ENCODE data around the gene CEMP1.

Gene CEMP1

GRCh38 chr16:2485811-2486507, 45.2 kb downstream of the CEMP1 start:
- no peak for DNase-seq (ENCODE audit: low read depth)
- TF ChIP-seq, protein P1, sequence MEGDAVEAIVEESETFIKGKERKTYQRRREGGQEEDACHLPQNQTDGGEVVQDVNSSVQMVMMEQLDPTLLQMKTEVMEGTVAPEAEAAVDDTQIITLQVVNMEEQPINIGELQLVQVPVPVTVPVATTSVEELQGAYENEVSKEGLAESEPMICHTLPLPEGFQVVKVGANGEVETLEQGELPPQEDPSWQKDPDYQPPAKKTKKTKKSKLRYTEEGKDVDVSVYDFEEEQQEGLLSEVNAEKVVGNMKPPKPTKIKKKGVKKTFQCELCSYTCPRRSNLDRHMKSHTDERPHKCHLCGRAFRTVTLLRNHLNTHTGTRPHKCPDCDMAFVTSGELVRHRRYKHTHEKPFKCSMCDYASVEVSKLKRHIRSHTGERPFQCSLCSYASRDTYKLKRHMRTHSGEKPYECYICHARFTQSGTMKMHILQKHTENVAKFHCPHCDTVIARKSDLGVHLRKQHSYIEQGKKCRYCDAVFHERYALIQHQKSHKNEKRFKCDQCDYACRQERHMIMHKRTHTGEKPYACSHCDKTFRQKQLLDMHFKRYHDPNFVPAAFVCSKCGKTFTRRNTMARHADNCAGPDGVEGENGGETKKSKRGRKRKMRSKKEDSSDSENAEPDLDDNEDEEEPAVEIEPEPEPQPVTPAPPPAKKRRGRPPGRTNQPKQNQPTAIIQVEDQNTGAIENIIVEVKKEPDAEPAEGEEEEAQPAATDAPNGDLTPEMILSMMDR (IDR thresholded peaks at IDR 0.05; ENCODE audit: low read depth, low read length, missing control alignments): no peak
- no peak overlapping the region for H3K4me3 ChIP-seq (ENCODE audit: low read depth, low read length)

- TF ChIP-seq, protein P1 (IDR thresholded peaks at IDR 0.05; ENCODE audit: low read depth, low read length, missing control alignments): no peak
- H3K4me3 ChIP-seq (ENCODE audit: low read depth, low read length): no peak overlapping the region
- no peak for DNase-seq (ENCODE audit: low read depth)
Measured at GRCh38 chr16:2484898-2485508, 46.2 kb downstream of the CEMP1 start.

DNA sequence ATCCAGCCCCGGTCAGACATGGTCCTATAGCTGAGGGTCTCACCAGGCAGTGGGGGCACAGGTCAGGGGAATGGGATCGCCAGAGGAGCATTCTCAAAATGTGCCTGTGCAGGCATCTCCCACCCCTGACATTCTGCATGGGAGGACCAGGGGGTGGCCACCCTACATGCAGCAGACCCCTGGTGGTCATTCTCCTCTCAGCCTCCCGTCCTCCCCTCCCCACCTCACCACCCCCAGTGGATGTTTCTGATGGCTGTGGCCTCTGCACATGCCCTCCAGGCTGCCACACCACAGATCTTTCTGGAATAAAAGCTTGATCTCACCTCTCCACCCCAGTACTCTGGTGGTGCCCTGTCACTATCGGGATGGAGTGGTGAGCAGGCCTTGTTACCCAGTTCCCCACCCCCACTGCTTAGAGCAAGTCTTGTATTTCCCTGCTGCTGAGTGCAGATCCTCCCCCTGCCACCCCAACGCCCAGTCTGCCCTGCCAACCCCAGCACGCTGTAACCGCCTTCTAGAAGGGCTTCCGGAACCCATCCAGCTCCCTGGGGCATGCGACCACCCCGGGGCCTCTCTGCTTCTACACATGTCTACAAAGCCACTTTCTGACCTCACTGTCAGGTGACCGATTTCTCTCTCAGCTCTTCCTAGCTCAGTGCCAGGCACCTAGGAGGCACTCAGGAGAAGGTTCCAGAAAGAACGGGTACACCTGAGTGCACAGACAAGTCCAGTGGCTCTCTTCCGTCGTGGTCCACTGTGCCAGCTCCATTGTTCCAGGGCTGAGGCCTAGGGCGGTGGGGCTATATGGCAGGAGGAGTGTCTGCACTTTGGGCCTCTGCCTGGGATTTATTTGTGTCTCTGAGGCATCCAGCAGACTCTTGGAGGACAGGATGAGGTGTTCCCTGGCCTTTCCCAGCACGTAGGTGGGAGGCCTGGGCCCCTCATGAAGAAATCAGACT, 47.0 kb downstream of the CEMP1 start:
- DNase-seq (ENCODE audit: low read depth): no peak
- TF ChIP-seq, protein P1 (IDR thresholded peaks at IDR 0.05; ENCODE audit: low read depth, low read length, missing control alignments): no peak
- H3K4me3 ChIP-seq (ENCODE audit: low read depth, low read length): no peak overlapping the region

DNA sequence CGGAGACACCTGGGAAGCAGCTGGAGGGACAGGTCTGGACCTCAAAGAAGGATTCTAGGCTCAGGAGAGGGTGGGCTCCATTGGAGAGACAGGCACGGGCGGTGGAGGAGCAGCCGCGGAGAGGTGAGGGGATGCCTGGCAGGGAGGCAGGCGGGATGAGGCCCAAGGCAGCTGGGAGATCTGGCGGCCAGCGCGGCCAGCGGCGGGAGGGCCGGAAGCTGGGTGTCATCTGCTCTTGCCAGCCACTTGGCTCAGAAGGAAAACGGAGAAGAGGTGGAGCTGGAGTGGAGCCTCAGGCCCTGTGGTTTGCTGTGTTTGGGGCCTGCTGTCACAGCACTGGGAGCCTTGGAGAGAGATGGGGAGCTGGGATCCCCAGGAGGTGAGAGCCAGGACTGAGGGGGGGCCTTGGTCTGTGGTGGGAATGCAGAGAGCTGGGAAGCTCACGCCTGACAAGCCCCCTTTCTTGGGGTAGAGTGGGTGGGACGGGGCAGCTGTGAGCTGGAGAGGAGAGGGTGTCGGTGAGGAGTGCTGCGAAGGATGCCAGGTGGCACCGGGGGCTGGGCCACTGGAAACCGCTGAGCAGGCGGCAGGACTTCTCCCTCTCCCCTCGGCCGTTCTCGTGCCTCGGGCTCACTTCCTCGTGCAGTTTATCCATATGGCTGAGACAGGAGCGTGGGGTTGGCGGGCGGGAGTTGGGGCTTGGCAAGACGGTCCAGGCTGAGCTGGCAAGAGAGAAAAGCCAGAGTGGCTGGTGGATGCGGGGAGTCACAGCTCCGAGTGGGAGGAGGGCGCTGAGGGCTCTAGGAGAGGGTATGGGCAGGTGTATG, 48.3 kb downstream of the CEMP1 start:
- DNase-seq (ENCODE audit: low read depth): no peak
- H3K4me3 ChIP-seq (ENCODE audit: low read depth, low read length): no peak overlapping the region
- TF ChIP-seq, protein P1 (IDR thresholded peaks at IDR 0.05; ENCODE audit: low read depth, low read length, missing control alignments): no peak

DNA sequence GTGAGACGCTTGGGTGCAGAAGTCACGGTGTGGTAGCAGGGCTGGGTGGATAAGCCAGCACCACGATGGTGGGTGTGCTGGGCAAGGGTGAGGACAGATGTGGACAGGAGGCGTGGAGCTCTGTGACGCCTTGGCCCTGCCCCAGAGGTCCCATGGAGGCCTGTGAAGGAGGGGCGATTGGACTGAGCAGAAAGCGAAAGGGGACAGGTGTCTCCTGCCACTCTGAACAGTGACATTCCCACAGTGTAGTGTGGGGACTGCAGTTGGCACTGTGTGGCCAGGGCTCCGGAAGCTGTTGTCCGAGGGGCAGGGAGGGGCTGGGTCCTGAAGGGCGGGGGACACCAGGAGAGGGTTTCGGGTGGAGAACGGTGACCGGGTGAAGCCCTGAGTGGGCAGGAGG, 49.0 kb downstream of the CEMP1 start:
- TF ChIP-seq, protein P1 (IDR thresholded peaks at IDR 0.05; ENCODE audit: low read depth, low read length, missing control alignments): no peak
- H3K4me3 ChIP-seq (ENCODE audit: low read depth, low read length): no peak overlapping the region
- no peak for DNase-seq (ENCODE audit: low read depth)

DNA sequence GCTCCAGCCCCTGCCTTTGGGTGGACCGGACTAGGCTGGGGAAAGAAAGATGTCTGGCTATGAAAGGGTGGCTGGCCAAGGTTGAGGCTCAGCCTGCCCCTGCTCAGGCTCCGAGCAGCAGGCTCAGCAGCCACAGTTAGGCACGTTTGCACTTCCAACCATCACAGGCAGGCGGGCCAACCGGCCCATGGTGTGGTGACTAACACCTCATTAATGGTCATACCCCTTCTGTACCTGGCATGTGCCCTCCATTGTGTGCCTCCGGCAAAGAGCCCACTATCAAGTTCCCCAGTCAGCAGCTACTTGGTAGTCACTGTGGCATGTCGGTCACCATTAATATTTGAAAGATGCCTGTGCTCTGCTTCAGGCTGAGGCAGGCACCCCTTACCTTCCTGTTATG, 49.5 kb downstream of the CEMP1 start:
- TF ChIP-seq, protein P1 (IDR thresholded peaks at IDR 0.05; ENCODE audit: low read depth, low read length, missing control alignments): no peak

More for the DNA sequence above, 49.5 kb downstream of the CEMP1 start:
- no peak overlapping the region for H3K4me3 ChIP-seq (ENCODE audit: low read depth, low read length)
- no peak for DNase-seq (ENCODE audit: low read depth)

Data from GM12864 (cell line).